DOHH2 (cell line): ENCODE measurements around the gene FAM53A.

ENCODE experiments used
- CTCF ChIP-seq: fragments of 200-600 bp; sonication (generic); IDR thresholded peaks from one replicate; pipeline ENCODE4 v1.5.1; 2014; ENCODE audit warnings: antibody characterized with exemption, mild to moderate bottlenecking, low read depth, low read length; ENCODE audit not compliant: poor library complexity, severe bottlenecking
- EZH2phosphoT487 ChIP-seq: fragments of 200-600 bp; sonication (generic); IDR thresholded peaks from 2 replicates; pipeline ENCODE4 v1.6.1; 2017; ENCODE audit warnings: borderline replicate concordance, mild to moderate bottlenecking, antibody characterized with exemption, low read length, moderate library complexity, mixed read lengths

GRCh38 chr4:1614049-1614448, 70.1 kb downstream of the FAM53A start:
- TF ChIP-seq CTCF (no peak), EZH2phosphoT487 (no peak)
